ENCODE data around the gene WWTR1. TPM values are rescaled to one million over a fixed set of nuclear protein-coding genes. Genes with fewer than 3 reads are reported as not detected.

WWTR1 gene
- total RNA-seq, 1 donor from 2014 or later: 15.0 TPM

DNA sequence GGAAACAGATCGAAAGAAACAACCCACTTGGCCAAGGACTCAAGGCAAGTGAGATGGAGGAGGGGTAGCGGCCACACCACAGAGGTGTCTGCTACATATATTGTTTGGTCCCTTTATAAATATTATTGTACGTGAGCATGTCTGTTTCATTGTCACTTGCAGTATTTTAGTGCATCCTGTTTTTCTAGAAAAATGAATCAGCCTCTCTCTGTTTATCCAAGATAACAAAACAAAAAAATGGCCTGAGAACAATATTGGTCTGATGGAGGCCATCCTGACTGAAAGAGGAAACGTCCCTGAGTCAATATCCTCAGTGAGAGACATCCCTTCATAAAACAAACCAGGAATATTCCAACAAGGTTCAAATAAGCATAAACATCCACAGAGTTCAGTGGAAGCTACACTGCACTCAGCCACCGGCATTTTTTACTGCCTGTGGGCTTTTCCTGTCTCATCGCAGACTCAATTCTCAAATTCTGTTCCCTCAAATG, 42.0 kb downstream of the WWTR1 start:
- no peak overlapping the region for H3K27ac Mint-ChIP-seq
- no peaks in the 10 kb centered on the region for H3K27me3 Mint-ChIP-seq

DNA sequence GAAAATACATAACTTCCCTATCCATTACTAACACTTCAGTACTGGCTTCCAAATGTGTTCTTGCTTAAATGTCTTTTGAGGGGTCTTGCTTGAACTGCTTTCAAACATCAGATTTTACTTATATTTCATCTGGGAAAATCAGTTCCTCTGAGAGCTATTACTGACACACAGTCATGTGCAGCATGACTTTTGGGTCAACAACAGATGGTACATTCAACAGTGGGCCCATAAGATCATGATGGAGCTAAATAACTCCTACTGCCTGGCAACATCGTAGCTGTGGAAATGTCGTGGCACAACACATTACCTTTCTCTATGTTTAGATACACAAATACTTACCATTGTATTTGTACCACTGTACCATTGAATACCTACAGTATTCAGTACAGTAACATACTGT, 43.8 kb downstream of the WWTR1 start:
- DNase-seq (ENCODE audit: low spot score, unreplicated experiment): no peak
- Mint-ChIP-seq H3K27me3 (no peaks in the 10 kb centered on the region), H3K4me1 (ENCODE audit: low read depth) (peaks cover 15% of the 10 kb centered on the region), H3K4me3 (ENCODE audit: low read depth) (no peak overlapping the region), H3K9me3 (ENCODE audit: low read depth) (no peaks in the 10 kb centered on the region), H3K27ac (no peak overlapping the region), H3K36me3 (ENCODE audit: insufficient read depth) (no peaks in the 10 kb centered on the region)
- TF ChIP-seq, protein P1, sequence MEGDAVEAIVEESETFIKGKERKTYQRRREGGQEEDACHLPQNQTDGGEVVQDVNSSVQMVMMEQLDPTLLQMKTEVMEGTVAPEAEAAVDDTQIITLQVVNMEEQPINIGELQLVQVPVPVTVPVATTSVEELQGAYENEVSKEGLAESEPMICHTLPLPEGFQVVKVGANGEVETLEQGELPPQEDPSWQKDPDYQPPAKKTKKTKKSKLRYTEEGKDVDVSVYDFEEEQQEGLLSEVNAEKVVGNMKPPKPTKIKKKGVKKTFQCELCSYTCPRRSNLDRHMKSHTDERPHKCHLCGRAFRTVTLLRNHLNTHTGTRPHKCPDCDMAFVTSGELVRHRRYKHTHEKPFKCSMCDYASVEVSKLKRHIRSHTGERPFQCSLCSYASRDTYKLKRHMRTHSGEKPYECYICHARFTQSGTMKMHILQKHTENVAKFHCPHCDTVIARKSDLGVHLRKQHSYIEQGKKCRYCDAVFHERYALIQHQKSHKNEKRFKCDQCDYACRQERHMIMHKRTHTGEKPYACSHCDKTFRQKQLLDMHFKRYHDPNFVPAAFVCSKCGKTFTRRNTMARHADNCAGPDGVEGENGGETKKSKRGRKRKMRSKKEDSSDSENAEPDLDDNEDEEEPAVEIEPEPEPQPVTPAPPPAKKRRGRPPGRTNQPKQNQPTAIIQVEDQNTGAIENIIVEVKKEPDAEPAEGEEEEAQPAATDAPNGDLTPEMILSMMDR (IDR thresholded peaks at IDR 0.05; ENCODE audit: unreplicated experiment): no peak

More for the DNA sequence above, 42.0 kb downstream of the WWTR1 start:
- Mint-ChIP-seq H3K9me3 (ENCODE audit: low read depth) (no peaks in the 10 kb centered on the region), H3K4me1 (ENCODE audit: low read depth) (peaks cover 4% of the 10 kb centered on the region), H3K4me3 (ENCODE audit: low read depth) (no peak overlapping the region), H3K36me3 (ENCODE audit: insufficient read depth) (no peaks in the 10 kb centered on the region)
- no peak for DNase-seq (ENCODE audit: low spot score, unreplicated experiment)
- TF ChIP-seq, protein P1 (IDR thresholded peaks at IDR 0.05; ENCODE audit: unreplicated experiment): no peak

DNA sequence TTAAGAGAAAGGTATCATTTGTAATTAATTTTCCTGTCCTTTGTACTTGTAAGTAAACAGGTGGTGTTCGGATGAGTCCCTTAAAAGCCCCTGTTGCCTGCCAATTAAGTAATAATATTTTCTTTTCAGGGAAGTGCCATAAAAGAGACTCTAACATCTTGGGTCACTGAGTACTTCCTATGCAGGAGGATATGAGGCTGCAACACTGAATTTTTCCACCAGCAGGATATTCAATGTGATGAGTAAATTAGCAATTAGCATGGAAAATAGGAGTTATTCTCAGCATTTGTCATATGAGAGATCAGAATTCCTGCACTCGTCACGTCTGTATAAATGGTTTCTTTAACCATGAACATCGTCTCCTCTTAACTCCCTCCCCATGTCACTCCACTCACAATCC, 45.4 kb downstream of the WWTR1 start:
- Mint-ChIP-seq H3K9me3 (ENCODE audit: low read depth) (no peaks in the 10 kb centered on the region), H3K4me3 (ENCODE audit: low read depth) (no peak overlapping the region), H3K27me3 (no peaks in the 10 kb centered on the region), H3K4me1 (ENCODE audit: low read depth) (peaks cover 14% of the 10 kb centered on the region), H3K36me3 (ENCODE audit: insufficient read depth) (no peaks in the 10 kb centered on the region), H3K27ac (no peak overlapping the region)
- TF ChIP-seq, protein P1 (IDR thresholded peaks at IDR 0.05; ENCODE audit: unreplicated experiment): no peak
- DNase-seq (ENCODE audit: low spot score, unreplicated experiment): no peak

DNA sequence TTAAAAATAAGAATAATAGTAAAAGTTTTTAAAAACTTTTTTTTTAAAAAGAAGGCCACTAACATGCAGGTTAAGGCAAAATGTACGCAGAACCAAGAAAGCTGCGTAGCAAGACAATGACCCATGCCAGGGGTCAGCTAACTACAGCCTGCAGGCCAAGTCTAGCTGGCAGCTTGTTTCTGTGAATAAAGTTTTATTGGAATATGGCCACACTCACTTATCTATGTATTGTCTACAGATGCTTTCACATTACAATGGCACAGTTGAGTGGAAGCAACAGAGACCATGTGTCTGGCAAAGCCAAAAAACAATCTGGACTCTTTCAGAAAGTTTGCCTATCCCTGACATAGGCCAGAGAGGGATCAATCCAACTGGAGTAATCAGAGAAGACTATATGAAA, 46.7 kb downstream of the WWTR1 start:
- Mint-ChIP-seq H3K4me1 (ENCODE audit: low read depth) (peaks cover 14% of the 10 kb centered on the region), H3K4me3 (ENCODE audit: low read depth) (no peak overlapping the region), H3K27me3 (no peaks in the 10 kb centered on the region), H3K9me3 (ENCODE audit: low read depth) (no peaks in the 10 kb centered on the region), H3K36me3 (ENCODE audit: insufficient read depth) (no peaks in the 10 kb centered on the region), H3K27ac (no peak overlapping the region)
- TF ChIP-seq, protein P1 (IDR thresholded peaks at IDR 0.05; ENCODE audit: unreplicated experiment): no peak
- DNase-seq (ENCODE audit: low spot score, unreplicated experiment): no peak

DNA sequence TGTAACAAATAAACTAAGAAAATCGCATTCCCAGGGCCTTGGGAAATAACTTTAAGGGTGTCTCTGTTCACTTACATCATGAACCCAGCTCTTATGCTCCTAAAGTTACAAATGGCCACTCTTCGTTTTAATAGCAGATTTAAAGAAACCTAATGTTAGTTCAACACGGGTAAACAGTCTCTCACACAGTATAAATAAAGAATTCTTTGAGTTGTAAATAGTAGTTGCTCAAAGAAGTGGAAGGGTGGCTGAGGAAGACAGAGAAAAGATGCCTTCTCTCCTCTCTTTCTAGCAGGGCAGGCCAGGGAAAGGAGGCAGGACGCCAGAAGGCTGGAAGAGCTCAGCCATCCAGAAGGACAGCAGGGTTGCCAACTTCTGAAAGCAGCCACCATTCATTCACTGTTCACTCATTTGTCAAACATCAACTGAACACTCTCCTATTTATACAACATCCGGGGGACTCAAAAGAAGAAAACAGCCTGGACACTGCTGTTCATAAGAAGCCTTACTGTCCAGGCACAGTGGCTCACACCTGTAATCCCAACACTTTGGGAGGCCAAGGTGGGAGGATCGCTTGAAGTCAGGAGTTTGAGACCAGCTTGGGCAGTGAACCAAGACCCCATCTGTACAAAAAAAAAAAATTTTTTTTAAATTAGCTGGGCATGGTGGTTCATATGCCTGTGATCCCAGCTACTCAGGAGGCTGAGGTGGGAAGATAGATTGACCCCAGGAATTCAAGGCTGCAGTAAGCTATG, 47.3 kb downstream of the WWTR1 start:
- Mint-ChIP-seq H3K27me3 (no peaks in the 10 kb centered on the region), H3K4me1 (ENCODE audit: low read depth) (peaks cover 12% of the 10 kb centered on the region), H3K4me3 (ENCODE audit: low read depth) (no peak overlapping the region), H3K36me3 (ENCODE audit: insufficient read depth) (no peaks in the 10 kb centered on the region), H3K27ac (peak overlapping the region; percentile 33), H3K9me3 (ENCODE audit: low read depth) (no peaks in the 10 kb centered on the region)
- TF ChIP-seq, protein P1 (IDR thresholded peaks at IDR 0.05; ENCODE audit: unreplicated experiment): no peak
- DNase-seq (ENCODE audit: low spot score, unreplicated experiment): no peak

All from progenitor cell of endocrine pancreas (in vitro differentiated cells).